ENCODE data around the gene SEC14L3. TPM values are rescaled to one million over a fixed set of nuclear protein-coding genes. Genes with fewer than 3 reads are reported as not detected.

Gene SEC14L3
- total and polyA plus RNA-seq, 2 of the 13 experiments (the other 11 are each of a cell fraction or from before 2014, with no cell fraction given) = not detected

DNA sequence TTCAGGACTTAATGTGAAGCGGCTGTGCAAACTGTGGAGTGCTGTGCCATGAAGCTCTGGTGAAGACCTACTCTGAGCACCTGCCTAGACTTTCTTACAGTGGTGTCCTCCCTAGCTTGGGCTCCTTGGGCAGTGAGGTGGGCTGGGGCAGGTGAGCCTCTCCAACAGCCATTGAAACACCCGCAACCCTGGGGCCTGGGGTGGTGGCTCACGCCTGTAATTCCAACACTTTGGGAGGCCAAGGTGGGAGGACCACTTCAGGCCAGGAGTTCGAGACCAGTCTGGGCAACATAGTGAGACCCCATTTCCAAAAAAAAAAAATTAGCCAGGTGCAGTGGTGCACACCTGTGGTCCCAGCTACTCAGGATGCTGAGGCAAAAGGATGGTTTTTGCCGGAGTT is 14.3 kb upstream of the SEC14L3 start:
- in situ Hi-C loops (cut with HindIII; ENCODE audit: extremely low pct_ligation_motif_present, low pct_unique_long_range_greater_than_20kb) (loop anchor here (5.0 to 10.0 kb wide), 2 partner anchors 94 to 221 kb away; partner anchors contain the start of gene OSM), intact Hi-C loops (cut with micrococcal nuclease; ENCODE audit: unreplicated experiment) (no loop called here)
- no peak overlapping the region for H3K4me3 ChIP-seq (replicated peaks in 1 of 3; ENCODE audit: insufficient read depth in 1 of 3, low read depth in 2 of 3, low read length in 3 of 3)
- no peak overlapping the region for H3K9ac ChIP-seq (ENCODE audit: insufficient read depth, low read depth, low read length)
- BruUV-seq (replicated peaks) = no TSS peak
- no peak overlapping the region for H3K27ac ChIP-seq (ENCODE audit: extremely low read length, insufficient read depth, low read length)
- no peaks in the 10 kb centered on the region for H3K79me2 ChIP-seq (ENCODE audit: insufficient read depth, low read length)
- no peak for TF ChIP-seq TARDBP (CRISPR knock-in tag; IDR thresholded peaks at IDR 0.05)
- TF ChIP-seq BRCA1 (CRISPR knock-in tag; IDR thresholded peaks at IDR 0.05) = no peak
- TF ChIP-seq, protein P1, sequence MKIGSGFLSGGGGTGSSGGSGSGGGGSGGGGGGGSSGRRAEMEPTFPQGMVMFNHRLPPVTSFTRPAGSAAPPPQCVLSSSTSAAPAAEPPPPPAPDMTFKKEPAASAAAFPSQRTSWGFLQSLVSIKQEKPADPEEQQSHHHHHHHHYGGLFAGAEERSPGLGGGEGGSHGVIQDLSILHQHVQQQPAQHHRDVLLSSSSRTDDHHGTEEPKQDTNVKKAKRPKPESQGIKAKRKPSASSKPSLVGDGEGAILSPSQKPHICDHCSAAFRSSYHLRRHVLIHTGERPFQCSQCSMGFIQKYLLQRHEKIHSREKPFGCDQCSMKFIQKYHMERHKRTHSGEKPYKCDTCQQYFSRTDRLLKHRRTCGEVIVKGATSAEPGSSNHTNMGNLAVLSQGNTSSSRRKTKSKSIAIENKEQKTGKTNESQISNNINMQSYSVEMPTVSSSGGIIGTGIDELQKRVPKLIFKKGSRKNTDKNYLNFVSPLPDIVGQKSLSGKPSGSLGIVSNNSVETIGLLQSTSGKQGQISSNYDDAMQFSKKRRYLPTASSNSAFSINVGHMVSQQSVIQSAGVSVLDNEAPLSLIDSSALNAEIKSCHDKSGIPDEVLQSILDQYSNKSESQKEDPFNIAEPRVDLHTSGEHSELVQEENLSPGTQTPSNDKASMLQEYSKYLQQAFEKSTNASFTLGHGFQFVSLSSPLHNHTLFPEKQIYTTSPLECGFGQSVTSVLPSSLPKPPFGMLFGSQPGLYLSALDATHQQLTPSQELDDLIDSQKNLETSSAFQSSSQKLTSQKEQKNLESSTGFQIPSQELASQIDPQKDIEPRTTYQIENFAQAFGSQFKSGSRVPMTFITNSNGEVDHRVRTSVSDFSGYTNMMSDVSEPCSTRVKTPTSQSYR (CRISPR knock-in tag; IDR thresholded peaks at IDR 0.05; ENCODE audit: borderline replicate concordance) = no peak
- no peak for TF ChIP-seq ZBTB8A (CRISPR knock-in tag; IDR thresholded peaks at IDR 0.05; ENCODE audit: borderline replicate concordance, low read depth)
- no peak for TF ChIP-seq ATF7 (IDR thresholded peaks at IDR 0.05)
- TF ChIP-seq ATF7 (CRISPR knock-in tag; IDR thresholded peaks at IDR 0.05) = no peak
- TF ChIP-seq ZNF768 (CRISPR knock-in tag; IDR thresholded peaks at IDR 0.05) = peak; percentile 40; the same call in 1 of the 2 replicates
- no peak for TF ChIP-seq RCOR2 (CRISPR knock-in tag; IDR thresholded peaks at IDR 0.05)
- DNase-seq (ENCODE audit: low spot score) (no peak), ATAC-seq (no peak), FAIRE-seq (no peak)
- no peak overlapping the region for H3K4me2 ChIP-seq (ENCODE audit: low read depth, low read length)
- H3K27me3 ChIP-seq (ENCODE audit: control insufficient read depth in 1 of 2, insufficient read depth in 2 of 2, low read length in 2 of 2) = peaks cover 0 to 7% of the 10 kb centered on the region in 2 experiments; a peak in 3 of 5 replicates
- no peaks in the 10 kb centered on the region for H3K4me1 ChIP-seq (ENCODE audit: insufficient read depth, low read length)
- H3K9me3 ChIP-seq (ENCODE audit: low read length) = no peaks in the 10 kb centered on the region
- H2AFZ ChIP-seq (ENCODE audit: low read length) = no peak overlapping the region
- ChIA-PET POLR2A (no interaction called here), CTCF (ENCODE audit: low intra/inter-chr PET ratio, low total read pairs) (interaction anchor here (1.2 to 2.3 kb wide), 3 partner anchors 37 to 94 kb away, joined by 4 to 29 read pairs (median 20); no protein-coding TSS in a partner anchor)
- H3K36me3 ChIP-seq (replicated peaks in 1 of 2; ENCODE audit: control insufficient read depth in 1 of 2, insufficient read depth in 2 of 2, low read length in 2 of 2) = no peaks in the 10 kb centered on the region
- H4K20me1 ChIP-seq (ENCODE audit: insufficient read depth, low read length) = no peaks in the 10 kb centered on the region
- WGBS (ENCODE audit: low lambda C conversion rate) = 50% methylated on average over 2 of the region's 5 CpGs

Measured in HepG2 (cell line).